Mesenchymal stem cell (in vitro differentiated cells and primary cell): Measurements from ENCODE around the gene SLA2.

ENCODE experiments used
- DNase-seq: peaks from one replicate; pipeline ENCODE4 v3.0.0-alpha.2; 2013
- H2AFZ ChIP-seq: one replicate; pipeline ENCODE4 v1.6.1; 2013; ENCODE audit warnings: low read depth, mild to moderate bottlenecking, control low read depth, inconsistent platforms, low read length, moderate library complexity
- H2AK5ac ChIP-seq: 2 replicates; pipeline ENCODE4 v1.6.1; 2013; ENCODE audit warnings: low read length, moderate library complexity, mild to moderate bottlenecking, inconsistent platforms; ENCODE audit not compliant: severe bottlenecking
- H2BK120ac ChIP-seq: one replicate; pipeline ENCODE4 v1.6.1; 2013; ENCODE audit warnings: low read depth, mild to moderate bottlenecking, inconsistent platforms, low read length, moderate library complexity
- H2BK12ac ChIP-seq, 2 experiments: one replicate each; pipeline ENCODE4 v1.6.1; 2013; ENCODE audit warnings: inconsistent platforms in 2 of 2, low read length in 2 of 2, mild to moderate bottlenecking in 2 of 2, moderate library complexity in 2 of 2, control low read depth in 1 of 2
- H2BK15ac ChIP-seq: one replicate; pipeline ENCODE4 v1.6.1; 2013; ENCODE audit warnings: mild to moderate bottlenecking, low read depth, inconsistent platforms; ENCODE audit not compliant: poor library complexity, severe bottlenecking
- H2BK5ac ChIP-seq: 2 replicates; pipeline ENCODE4 v1.6.1; 2013; ENCODE audit warnings: low read depth, mild to moderate bottlenecking, low read length, control low read depth, inconsistent platforms; ENCODE audit not compliant: poor library complexity, severe bottlenecking
- H3K14ac ChIP-seq, 2 experiments: one replicate each; pipeline ENCODE4 v1.6.1; 2013; ENCODE audit warnings: inconsistent platforms in 2 of 2, low read length in 2 of 2, control low read depth in 1 of 2, mild to moderate bottlenecking in 1 of 2, moderate library complexity in 1 of 2
- H3K18ac ChIP-seq, 2 experiments: one replicate each; pipeline ENCODE4 v1.6.1; 2013; ENCODE audit warnings: inconsistent platforms in 2 of 2, low read length in 2 of 2, control low read depth in 1 of 2, low read depth in 1 of 2, mild to moderate bottlenecking in 1 of 2
- H3K23ac ChIP-seq, 2 experiments: one replicate each; pipeline ENCODE4 v1.6.1; 2013; ENCODE audit warnings: inconsistent platforms in 2 of 2, low read length in 2 of 2, mild to moderate bottlenecking in 2 of 2, moderate library complexity in 2 of 2, control low read depth in 1 of 2
- H3K27ac ChIP-seq: 2 replicates; pipeline ENCODE4 v1.5.1; 2013; ENCODE audit warnings: mild to moderate bottlenecking, moderate library complexity, low read length, control low read depth, inconsistent platforms; ENCODE audit not compliant: poor library complexity, severe bottlenecking
- H3K27me3 ChIP-seq, 2 experiments: 2 replicates each; pipeline versions ENCODE4 v1.6.1 to v1.7.0; 2013; ENCODE audit warnings: low read length in 2 of 2, mild to moderate bottlenecking in 2 of 2, moderate library complexity in 2 of 2, control low read depth in 1 of 2, inconsistent platforms in 1 of 2; ENCODE audit not compliant: control insufficient read depth in 1 of 2, insufficient read depth in 1 of 2
- H3K36me3 ChIP-seq, 2 experiments: 2 replicates each; pipeline versions ENCODE4 v1.6.1 to v1.7.0; 2013; ENCODE audit warnings: low read length in 2 of 2, control low read depth in 1 of 2, inconsistent platforms in 1 of 2, low read depth in 1 of 2, mild to moderate bottlenecking in 1 of 2; ENCODE audit not compliant: insufficient read depth in 2 of 2, control insufficient read depth in 1 of 2
- H3K4ac ChIP-seq, 2 experiments: one replicate each; pipeline ENCODE4 v1.6.1; 2013; ENCODE audit warnings: inconsistent platforms in 2 of 2, low read length in 2 of 2, mild to moderate bottlenecking in 2 of 2, moderate library complexity in 2 of 2, control low read depth in 1 of 2, low read depth in 1 of 2
- H3K4me1 ChIP-seq: 2 replicates; pipeline ENCODE4 v1.6.1; 2013; ENCODE audit warnings: low read depth, low read length, control low read depth; ENCODE audit not compliant: control insufficient read depth, insufficient read depth
- H3K4me2 ChIP-seq: 2 replicates; pipeline ENCODE4 v1.6.1; 2013; ENCODE audit warnings: low read length, mild to moderate bottlenecking, inconsistent platforms; ENCODE audit not compliant: poor library complexity, severe bottlenecking
- H3K4me3 ChIP-seq, 2 experiments: 2 replicates each; pipeline versions ENCODE4 v1.5.1 to v1.7.0; 2013; ENCODE audit warnings: low read length in 2 of 2, mild to moderate bottlenecking in 2 of 2, control low read depth in 1 of 2, low read depth in 1 of 2; ENCODE audit not compliant: insufficient read depth in 1 of 2
- H3K79me1 ChIP-seq: replicated peaks from 2 replicates; pipeline ENCODE4 v1.6.1; 2013; ENCODE audit warnings: mild to moderate bottlenecking, control low read depth, low read length, inconsistent platforms; ENCODE audit not compliant: poor library complexity, severe bottlenecking
- H3K9ac ChIP-seq: 2 replicates; pipeline ENCODE4 v1.7.0; 2013; ENCODE audit warnings: mild to moderate bottlenecking, low read length, moderate library complexity
- H3K9me3 ChIP-seq: 2 replicates; pipeline ENCODE4 v1.7.0; 2013; ENCODE audit warnings: mild to moderate bottlenecking, low read length; ENCODE audit not compliant: control insufficient read depth
- H4K8ac ChIP-seq: one replicate; pipeline ENCODE4 v1.6.1; 2013; ENCODE audit warnings: inconsistent platforms, mild to moderate bottlenecking, low read length, moderate library complexity
- H4K91ac ChIP-seq: one replicate; pipeline ENCODE4 v1.6.1; 2013; ENCODE audit warnings: mild to moderate bottlenecking, low read length, inconsistent platforms
- WGBS: methylation state at CpG from one replicate; pipeline ENCODE4 v1.1.7; 2013; ENCODE audit warnings: mixed read lengths; 5-methylcytosine and 5-hydroxymethylcytosine counted together

The SLA2 gene

DNA sequence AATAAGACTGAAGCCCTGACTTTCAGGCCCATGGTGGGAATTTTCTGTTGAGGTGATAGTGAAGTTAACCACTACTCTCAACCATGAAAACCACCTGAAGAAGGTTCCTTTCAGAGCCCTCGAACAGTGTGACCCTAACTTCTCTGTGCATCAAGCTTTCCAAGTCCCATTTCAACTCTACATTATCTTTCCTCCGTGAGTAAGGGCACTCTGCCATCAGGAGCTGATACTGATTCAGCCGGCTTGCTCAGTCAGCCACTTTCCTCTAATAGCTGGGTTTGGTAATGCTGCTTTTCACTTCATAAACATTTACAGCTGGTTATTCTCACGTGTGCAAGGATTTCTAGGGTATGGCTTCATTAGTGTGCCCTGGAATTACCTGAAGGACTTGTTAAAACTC lies 10.7 kb upstream of the SLA2 start:
- H3K79me1 ChIP-seq = no peaks in the 10 kb centered on the region
- H3K14ac ChIP-seq = no peak overlapping the region
- no peaks in the 10 kb centered on the region for H3K27me3 ChIP-seq
- no peak overlapping the region for H4K91ac ChIP-seq
- H4K8ac ChIP-seq = no peak overlapping the region
- H2BK12ac ChIP-seq = no peak overlapping the region
- H3K36me3 ChIP-seq = peaks cover 30 to 59% of the 10 kb centered on the region in 2 experiments
- H2AK5ac ChIP-seq = no peak overlapping the region
- WGBS = 100% methylated on average over 3 of the region's 4 CpGs
- no peak overlapping the region for H3K4me3 ChIP-seq
- DNase-seq = no peak
- H3K9ac ChIP-seq = no peak overlapping the region
- H3K4me1 ChIP-seq = no peaks in the 10 kb centered on the region
- H2AFZ ChIP-seq = no peak overlapping the region
- H3K4me2 ChIP-seq = no peak overlapping the region
- no peak overlapping the region for H2BK120ac ChIP-seq
- H3K18ac ChIP-seq = no peak overlapping the region
- H3K9me3 ChIP-seq = no peaks in the 10 kb centered on the region
- H3K27ac ChIP-seq = no peak overlapping the region
- no peak overlapping the region for H3K4ac ChIP-seq
- H2BK15ac ChIP-seq = no peak overlapping the region
- no peak overlapping the region for H3K23ac ChIP-seq
- no peak overlapping the region for H2BK5ac ChIP-seq

GRCh38 chr20:36655004-36655403 lies 9.0 kb upstream of the SLA2 start:
- DNase-seq = no peak
- WGBS = 100% methylated on average over 2 of the region's 3 CpGs
- H3K27ac ChIP-seq = no peak overlapping the region
- no peak overlapping the region for H2BK120ac ChIP-seq
- no peaks in the 10 kb centered on the region for H3K79me1 ChIP-seq
- no peak overlapping the region for H4K8ac ChIP-seq
- no peaks in the 10 kb centered on the region for H3K4me1 ChIP-seq
- H3K36me3 ChIP-seq = peaks cover 27 to 53% of the 10 kb centered on the region in 2 experiments
- no peak overlapping the region for H2BK15ac ChIP-seq
- no peak overlapping the region for H3K4me3 ChIP-seq
- H3K18ac ChIP-seq = no peak overlapping the region
- H3K4me2 ChIP-seq = no peak overlapping the region
- no peak overlapping the region for H3K14ac ChIP-seq
- no peak overlapping the region for H3K9ac ChIP-seq
- H2BK12ac ChIP-seq = no peak overlapping the region
- no peak overlapping the region for H4K91ac ChIP-seq
- H2AFZ ChIP-seq = no peak overlapping the region
- no peak overlapping the region for H2BK5ac ChIP-seq
- H2AK5ac ChIP-seq = no peak overlapping the region
- no peak overlapping the region for H3K23ac ChIP-seq
- no peak overlapping the region for H3K4ac ChIP-seq
- no peaks in the 10 kb centered on the region for H3K9me3 ChIP-seq
- no peaks in the 10 kb centered on the region for H3K27me3 ChIP-seq

GRCh38 chr20:36654506-36654905 lies 8.5 kb upstream of the SLA2 start:
- no peaks in the 10 kb centered on the region for H3K4me1 ChIP-seq
- H2BK5ac ChIP-seq = no peak overlapping the region
- H2BK120ac ChIP-seq = no peak overlapping the region
- no peak overlapping the region for H3K23ac ChIP-seq
- no peak overlapping the region for H2BK12ac ChIP-seq
- H3K79me1 ChIP-seq = no peaks in the 10 kb centered on the region
- peaks cover 27 to 53% of the 10 kb centered on the region in 2 experiments for H3K36me3 ChIP-seq
- no peak overlapping the region for H3K4me2 ChIP-seq
- H3K9me3 ChIP-seq = no peaks in the 10 kb centered on the region
- no peak overlapping the region for H3K14ac ChIP-seq
- no peaks in the 10 kb centered on the region for H3K27me3 ChIP-seq
- H3K4me3 ChIP-seq = no peak overlapping the region
- H4K91ac ChIP-seq = no peak overlapping the region
- no peak overlapping the region for H2AK5ac ChIP-seq
- no peak for DNase-seq
- no peak overlapping the region for H3K9ac ChIP-seq
- no peak overlapping the region for H3K18ac ChIP-seq
- no peak overlapping the region for H3K27ac ChIP-seq
- no peak overlapping the region for H3K4ac ChIP-seq
- no peak overlapping the region for H2BK15ac ChIP-seq
- WGBS = 93% methylated on average over 8 of the region's 8 CpGs
- no peak overlapping the region for H2AFZ ChIP-seq
- no peak overlapping the region for H4K8ac ChIP-seq

GRCh38 chr20:36653456-36653855 lies 7.5 kb upstream of the SLA2 start:
- Histone ChIP-seq H2BK15ac (no peak overlapping the region), H3K79me1 (no peaks in the 10 kb centered on the region), H2AFZ (no peak overlapping the region), H3K4me2 (no peak overlapping the region), H2BK12ac (no peak overlapping the region), H2AK5ac (no peak overlapping the region), H3K18ac (no peak overlapping the region), H3K4me3 (no peak overlapping the region), H3K9me3 (no peaks in the 10 kb centered on the region), H2BK5ac (no peak overlapping the region), H4K8ac (no peak overlapping the region), H3K23ac (no peak overlapping the region), H4K91ac (no peak overlapping the region), H3K4ac (no peak overlapping the region), H3K27me3 (no peaks in the 10 kb centered on the region), H3K36me3 (peaks cover 23 to 45% of the 10 kb centered on the region in 2 experiments), H3K4me1 (no peaks in the 10 kb centered on the region), H2BK120ac (no peak overlapping the region), H3K14ac (no peak overlapping the region), H3K27ac (no peak overlapping the region), H3K9ac (no peak overlapping the region)
- 95% methylated on average over 9 of the region's 9 CpGs for WGBS
- no peak for DNase-seq
